ENCODE results near the gene ARF4. TPM values are rescaled to one million over a fixed set of nuclear protein-coding genes. Genes with fewer than 3 reads are reported as not detected.

The ARF4 gene
- total RNA-seq, 1 donor from 2014 or later = 97.3 TPM

GRCh38 chr3:57586778-57587177 is 10.4 kb downstream of the ARF4 start:
- no peak for DNase-seq (ENCODE audit: low spot score)
- intact Hi-C loops (cut with DNase I) = no loop called here
- ATAC-seq = no peak

DNA sequence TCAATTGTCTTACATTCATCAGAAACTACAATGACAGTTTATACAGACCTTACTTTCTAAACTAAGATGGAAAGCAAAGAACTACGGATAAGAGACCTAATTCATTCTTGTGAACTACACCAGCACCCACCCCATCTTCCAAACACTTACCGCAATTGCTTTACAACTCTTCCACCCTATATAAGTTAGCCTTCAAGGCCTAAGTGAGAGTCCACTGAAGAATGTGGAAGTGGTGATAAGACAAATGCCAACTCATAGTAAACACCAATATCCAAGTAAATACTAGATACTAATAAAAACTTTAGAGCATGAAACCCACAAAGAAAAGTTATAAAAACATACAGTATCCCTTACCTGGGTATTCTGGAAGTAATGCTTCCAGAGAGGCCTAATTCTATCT is 13.6 kb downstream of the ARF4 start:
- ATAC-seq (no peak), DNase-seq (ENCODE audit: low spot score) (no peak)
- intact Hi-C loops (cut with DNase I) = no loop called here

DNA sequence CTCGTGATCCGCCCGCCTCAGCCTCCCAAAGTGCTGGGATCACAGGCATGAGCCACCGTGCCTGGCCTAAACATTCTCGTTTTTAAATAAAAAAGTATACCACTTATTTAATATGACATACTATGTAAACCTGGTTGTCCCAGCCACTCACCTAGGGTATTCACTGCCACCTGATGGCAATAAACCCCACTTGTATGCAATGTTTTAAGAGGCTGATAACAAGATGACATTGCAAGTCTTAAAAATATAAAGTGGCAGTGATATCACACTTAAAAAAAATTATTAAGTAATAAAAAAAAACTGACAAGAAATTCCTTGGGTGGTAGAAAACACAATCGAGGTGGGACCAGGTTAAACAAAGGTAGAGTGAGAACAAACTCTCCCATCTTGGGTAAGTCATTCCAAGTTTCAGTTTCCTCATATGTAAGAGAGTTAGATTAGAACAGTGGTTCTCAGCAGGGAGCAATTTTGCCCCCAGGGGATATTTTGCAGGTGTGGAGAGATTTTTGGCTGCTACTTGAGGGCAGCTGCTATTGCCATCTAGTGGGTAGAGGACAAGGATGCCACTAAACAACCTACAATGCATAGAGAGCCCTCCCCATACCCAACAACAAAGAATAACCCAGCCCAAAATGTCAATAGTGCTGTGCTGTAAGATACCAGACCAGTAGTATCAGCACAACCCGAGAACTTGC is 14.5 kb downstream of the ARF4 start:
- ATAC-seq = no peak
- intact Hi-C loops (cut with DNase I) = no loop called here
- no peak for DNase-seq (ENCODE audit: low spot score)

GRCh38 chr3:57577801-57578200 is 19.3 kb downstream of the ARF4 start:
- no peak for DNase-seq (ENCODE audit: low spot score)
- ATAC-seq = no peak
- intact Hi-C loops (cut with DNase I) = no loop called here

GRCh38 chr3:57575966-57576626 is 21.0 kb downstream of the ARF4 start:
- intact Hi-C loops (cut with DNase I) = no loop called here
- no peak for DNase-seq (ENCODE audit: low spot score)
- ATAC-seq = no peak

GRCh38 chr3:57572096-57572495 is 25.0 kb downstream of the ARF4 start:
- no peak for ATAC-seq

GRCh38 chr3:57570878-57571277 is 26.3 kb downstream of the ARF4 start:
- DNase-seq (ENCODE audit: low spot score) (no peak), ATAC-seq (no peak)
- intact Hi-C loops (cut with DNase I) = no loop called here

More at GRCh38 chr3:57572096-57572495, 25.0 kb downstream of the ARF4 start:
- intact Hi-C loops (cut with DNase I) = no loop called here
- no peak for DNase-seq (ENCODE audit: low spot score)

DNA sequence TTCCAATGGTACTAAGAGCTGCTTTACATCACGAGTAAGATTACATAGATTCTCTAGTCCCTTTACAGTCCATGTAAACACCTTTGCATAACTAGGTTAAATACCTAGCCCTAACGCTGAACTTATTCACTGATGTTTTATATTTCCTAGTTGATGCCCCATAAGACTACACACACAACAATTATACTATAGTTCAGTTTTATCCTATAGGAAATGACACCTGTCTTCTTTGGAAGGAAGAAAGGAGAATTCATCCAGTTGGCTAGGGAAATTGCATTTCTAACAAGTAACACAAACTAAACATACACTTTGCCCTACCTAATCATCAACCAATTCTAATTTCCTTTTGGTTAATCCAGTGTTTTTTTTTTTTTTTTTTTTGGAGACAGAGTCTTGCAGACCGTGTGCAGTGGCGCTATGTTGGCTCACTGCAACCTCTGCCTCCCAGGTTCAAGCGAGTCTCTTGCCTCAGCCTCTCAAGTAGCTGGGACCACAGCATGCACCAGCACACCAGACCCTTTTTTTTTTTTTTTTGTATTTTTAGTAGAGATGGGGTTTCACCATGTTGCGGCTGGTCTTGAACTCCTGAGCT is 27.2 kb downstream of the ARF4 start:
- DNase-seq (ENCODE audit: low spot score) = no peak
- ATAC-seq = no peak
- intact Hi-C loops (cut with DNase I) = no loop called here

DNA sequence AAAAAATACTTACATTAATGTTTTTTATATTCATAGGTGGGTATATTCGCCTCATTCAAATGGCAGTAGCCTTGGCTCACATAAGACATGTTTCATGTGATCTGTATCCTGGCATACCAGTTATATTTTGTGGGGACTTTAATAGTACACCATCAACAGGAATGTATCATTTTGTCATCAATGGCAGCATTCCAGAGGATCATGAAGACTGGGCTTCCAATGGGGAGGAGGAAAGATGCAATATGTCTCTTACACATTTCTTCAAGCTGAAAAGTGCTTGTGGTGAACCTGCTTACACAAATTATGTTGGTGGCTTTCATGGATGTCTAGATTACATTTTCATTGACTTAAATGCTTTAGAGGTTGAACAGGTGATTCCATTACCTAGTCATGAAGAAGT is 37.6 kb downstream of the ARF4 start:
- intact Hi-C loops (cut with DNase I) = no loop called here
- no peak for DNase-seq (ENCODE audit: low spot score)

GRCh38 chr3:57557085-57557537 is 40.0 kb downstream of the ARF4 start:
- ATAC-seq (no peak), DNase-seq (ENCODE audit: low spot score) (no peak)
- intact Hi-C loops (cut with DNase I) = no loop called here

More for the DNA sequence above, 37.6 kb downstream of the ARF4 start:
- no peak for ATAC-seq

DNA sequence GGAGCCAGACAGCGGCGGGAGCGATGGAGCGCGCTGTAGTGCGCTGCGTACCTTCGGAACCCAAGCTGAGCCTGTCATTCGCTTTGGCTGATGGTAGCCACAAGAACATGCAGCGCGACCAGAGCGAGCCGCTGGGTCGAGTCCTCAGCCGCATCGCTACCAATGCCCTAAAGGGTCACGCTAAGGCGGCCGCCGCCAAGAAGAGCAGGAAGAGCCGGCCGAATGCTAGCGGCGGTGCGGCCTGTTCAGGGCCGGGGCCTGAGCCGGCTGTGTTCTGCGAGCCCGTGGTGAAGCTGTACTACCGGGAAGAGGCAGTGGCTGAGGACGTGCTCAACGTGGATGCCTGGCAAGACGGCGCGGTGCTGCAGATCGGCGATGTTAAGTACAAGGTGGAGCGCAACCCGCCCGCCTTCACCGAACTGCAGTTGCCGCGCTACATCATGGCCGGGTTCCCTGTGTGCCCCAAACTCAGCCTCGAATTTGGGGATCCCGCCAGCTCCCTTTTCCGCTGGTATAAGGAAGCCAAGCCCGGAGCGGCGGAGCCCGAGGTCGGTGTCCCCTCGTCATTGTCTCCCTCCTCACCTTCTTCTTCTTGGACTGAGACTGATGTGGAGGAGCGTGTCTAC is 40.6 kb downstream of the ARF4 start:
- DNase-seq (ENCODE audit: low spot score) = no peak
- intact Hi-C loops (cut with DNase I) = no loop called here
- ATAC-seq = peak; percentile 63

DNA sequence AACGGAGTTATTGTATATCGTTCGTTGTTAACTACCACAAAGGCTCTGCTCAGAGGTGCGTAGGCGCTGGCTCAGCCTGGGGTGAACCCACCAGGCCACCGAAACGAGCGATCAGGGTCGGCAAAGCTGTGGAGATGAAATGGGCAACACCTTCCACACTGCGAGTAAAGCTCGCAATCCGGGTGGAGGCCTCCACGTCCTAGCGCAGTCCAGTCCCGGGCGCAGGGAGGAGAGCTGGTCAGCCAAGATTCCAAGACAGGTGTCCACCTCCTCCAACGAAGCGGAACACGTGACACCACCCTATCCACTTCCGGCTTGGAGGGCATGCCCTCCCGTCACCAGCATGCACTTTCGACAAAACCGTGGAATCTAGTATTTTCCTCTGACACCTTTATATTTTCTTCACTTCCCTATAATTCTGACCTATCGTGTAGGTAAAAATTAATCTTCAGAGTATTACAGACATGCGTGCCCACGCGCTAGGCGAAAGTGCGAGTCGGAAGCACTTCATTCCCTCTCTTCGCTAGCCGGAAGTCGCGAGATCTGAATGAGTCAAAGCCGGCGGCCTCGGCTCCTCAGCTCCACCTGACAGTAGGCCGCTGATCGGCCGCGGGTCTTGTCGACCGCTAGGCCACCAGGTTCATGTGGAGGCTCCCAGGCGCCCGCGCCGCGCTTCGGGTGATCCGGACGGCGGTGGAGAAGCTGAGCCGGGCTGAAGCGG is 41.2 kb downstream of the ARF4 start, which contains the start of gene PDE12:
Gene PDE12, plus strand, starts transcription at position 537 of the 721 bp plus-strand sequence. Its CDS starts 106 bp downstream, at position 643.
- intact Hi-C loops (cut with DNase I) = no loop called here
- DNase-seq (ENCODE audit: low spot score) (peak; percentile 90), ATAC-seq (peak; percentile 97)

DNA sequence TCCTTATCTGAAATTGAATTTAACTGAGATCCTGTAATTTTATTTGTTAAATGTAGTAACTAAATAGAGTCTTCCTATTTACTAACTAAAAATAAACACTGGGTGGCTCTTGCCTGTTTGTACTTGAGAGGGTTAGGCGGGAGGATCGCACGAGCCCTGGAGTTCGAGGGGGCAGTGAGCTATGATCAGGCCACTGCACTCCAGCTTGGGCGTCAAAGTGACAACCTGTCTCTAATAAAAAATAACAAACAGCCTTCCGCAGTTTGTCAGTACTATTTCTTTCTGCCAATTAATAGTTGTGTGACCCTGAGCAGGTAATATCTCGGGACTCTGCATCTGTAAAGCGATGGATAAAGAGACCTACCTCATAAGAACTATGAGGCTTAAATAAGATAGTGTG is 41.8 kb downstream of the ARF4 start:
- DNase-seq (ENCODE audit: low spot score) = no peak
- intact Hi-C loops (cut with DNase I) = no loop called here
- ATAC-seq = peak; percentile 1

- intact Hi-C loops (cut with DNase I) = no loop called here
- no peak for DNase-seq (ENCODE audit: low spot score)
- ATAC-seq = no peak
Observed at GRCh38 chr3:57546616-57547015, 50.5 kb downstream of the ARF4 start.

- intact Hi-C loops (cut with DNase I) = no loop called here
- ATAC-seq = peak; percentile 61
- no peak for DNase-seq (ENCODE audit: low spot score)
Observed at GRCh38 chr3:57545636-57546268, 51.4 kb downstream of the ARF4 start.

DNA sequence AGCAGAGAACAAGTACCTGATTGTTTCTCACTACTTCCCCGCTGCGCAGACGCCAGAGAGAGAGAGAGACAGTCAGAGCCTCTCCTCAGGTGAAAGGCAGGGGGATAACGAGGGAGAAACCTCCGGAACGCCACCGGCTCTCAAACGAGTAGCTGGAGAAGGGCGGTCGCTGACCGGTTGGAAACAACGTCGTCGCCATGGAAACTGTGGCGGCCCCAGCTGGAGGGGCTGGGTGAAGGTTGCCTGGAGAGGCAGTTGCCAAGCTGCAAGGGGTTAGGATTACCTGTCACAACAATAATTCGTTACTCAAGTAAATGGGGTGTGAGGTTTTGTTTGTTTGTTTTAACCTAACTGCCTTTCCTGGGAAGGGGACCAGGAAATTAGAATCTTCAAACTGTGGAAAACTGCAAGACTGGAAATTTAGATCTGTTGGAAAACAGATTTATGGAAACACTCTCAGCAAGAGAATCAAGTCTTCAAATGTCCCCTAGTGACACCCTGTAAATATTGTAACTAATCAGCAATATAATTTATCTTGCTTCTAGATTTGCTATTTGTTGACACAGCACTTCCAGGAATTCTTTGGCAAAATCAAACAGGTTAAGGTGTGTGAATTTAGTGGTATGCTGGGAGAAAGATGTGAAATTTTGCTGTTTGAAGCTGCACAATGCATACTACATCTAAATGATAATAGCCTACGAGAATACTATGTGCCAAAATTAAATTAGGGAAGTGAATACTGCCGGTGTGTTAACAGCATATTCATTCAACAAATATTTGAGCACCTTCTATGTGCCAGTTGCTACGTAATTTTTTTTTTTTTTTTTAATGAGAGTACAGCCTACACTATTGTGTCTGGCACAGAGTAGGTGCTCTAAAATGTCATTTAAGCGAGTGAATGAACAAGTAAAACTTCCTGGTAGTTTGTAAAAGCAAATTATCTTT is 52.7 kb downstream of the ARF4 start, which contains the start of gene DNAH12:
Gene DNAH12, minus strand, starts transcription at position 164 of the 945 bp plus-strand sequence. CDS start 1,474 bp downstream, outside the sequence.
- ATAC-seq (no peak), DNase-seq (ENCODE audit: low spot score) (no peak)
- intact Hi-C loops (cut with DNase I) = no loop called here

DNA sequence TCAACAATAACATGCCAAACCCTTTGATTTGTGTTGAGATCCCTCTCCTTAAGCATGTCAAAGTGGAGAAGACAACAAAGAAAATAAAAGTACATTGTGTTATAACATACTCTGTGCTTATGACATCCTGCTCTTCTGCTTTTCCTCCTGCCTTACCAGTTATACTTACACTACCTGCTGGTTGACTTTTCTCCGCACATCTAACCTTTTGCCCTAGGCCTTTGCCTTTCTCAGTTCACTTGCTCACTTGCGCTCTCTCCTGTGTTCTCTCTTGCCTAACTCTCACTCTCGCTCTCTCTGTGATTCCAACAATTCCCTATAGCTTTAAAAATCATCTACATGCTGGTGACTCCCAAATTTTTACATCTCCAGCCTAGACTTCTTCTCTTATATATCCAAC is 58.7 kb downstream of the ARF4 start:
- no peak for DNase-seq (ENCODE audit: low spot score)
- ATAC-seq = no peak

More for the DNA sequence above, 58.7 kb downstream of the ARF4 start:
- intact Hi-C loops (cut with DNase I) = no loop called here
